ENCODE results near the gene GMCL1. TPM values are rescaled to one million over a fixed set of nuclear protein-coding genes. Genes with fewer than 3 reads are reported as not detected.

Gene GMCL1
- total and polyA plus RNA-seq, 2 of the 13 experiments (the other 11 are each of a cell fraction or from before 2014, with no cell fraction given) = 18.7 to 24.0 TPM

- TF ChIP-seq ZNF18 (CRISPR knock-in tag; IDR thresholded peaks at IDR 0.05; ENCODE audit: insufficient replicate concordance) (peak; percentile 23), ZNF816 (CRISPR knock-in tag; IDR thresholded peaks at IDR 0.05; ENCODE audit: borderline replicate concordance) (no peak), MXI1 (IDR thresholded peaks at IDR 0.05; ENCODE audit: borderline replicate concordance, low read depth, low read length) (0 out of 3 replicates have a peak, but pooled peaks have one; percentile 74), GABPA (IDR thresholded peaks at IDR 0.05; ENCODE audit: low read depth, low read length) (no peak), GABPA (CRISPR knock-in tag; IDR thresholded peaks at IDR 0.05; ENCODE audit: low read depth) (no peak), SRY (CRISPR knock-in tag; IDR thresholded peaks at IDR 0.05) (no peak; the same call in 1 of the 2 replicates), ZNF567 (CRISPR knock-in tag; IDR thresholded peaks at IDR 0.05; ENCODE audit: borderline replicate concordance) (no peak), ZNF549 (CRISPR knock-in tag; IDR thresholded peaks at IDR 0.05) (no peak), U2AF2 (IDR thresholded peaks at IDR 0.05; ENCODE audit: low read depth, low read length) (no peak), FOXK2 (IDR thresholded peaks at IDR 0.05) (no peak), ZHX2 (IDR thresholded peaks at IDR 0.05; ENCODE audit: low read depth) (no peak), ZHX2 (CRISPR knock-in tag; IDR thresholded peaks at IDR 0.05; ENCODE audit: borderline replicate concordance) (no peak), HDAC1 (CRISPR knock-in tag; IDR thresholded peaks at IDR 0.05) (peak; percentile 85), FOSL2 (CRISPR knock-in tag; IDR thresholded peaks at IDR 0.05) (no peak), CREB1 (IDR thresholded peaks at IDR 0.05) (no peak; the same call in 1 of the 2 replicates), CREB1 (CRISPR knock-in tag; IDR thresholded peaks at IDR 0.05) (peak; percentile 6; the same call in 1 of the 2 replicates), GLI4 (CRISPR knock-in tag; IDR thresholded peaks at IDR 0.05; ENCODE audit: borderline replicate concordance) (peak; percentile 37; the same call in 1 of the 2 replicates), TRAFD1 (CRISPR knock-in tag; IDR thresholded peaks at IDR 0.05; ENCODE audit: borderline replicate concordance) (no peak), NAIF1 (CRISPR knock-in tag; IDR thresholded peaks at IDR 0.05; ENCODE audit: borderline replicate concordance) (no peak; the same call in 1 of the 2 replicates)
These were observed 85.8 kb downstream of the GMCL1 start, which contains the start of gene MXD1 (continued) for GRCh38 chr2:69914950-69915945.
